CMK (cell line): ENCODE data around the gene CPZ.

Source experiments
- DNase-seq: peaks from one replicate; pipeline ENCODE4 v3.0.0-alpha.2; 2010; ENCODE audit warnings: low read depth

CPZ gene

DNA sequence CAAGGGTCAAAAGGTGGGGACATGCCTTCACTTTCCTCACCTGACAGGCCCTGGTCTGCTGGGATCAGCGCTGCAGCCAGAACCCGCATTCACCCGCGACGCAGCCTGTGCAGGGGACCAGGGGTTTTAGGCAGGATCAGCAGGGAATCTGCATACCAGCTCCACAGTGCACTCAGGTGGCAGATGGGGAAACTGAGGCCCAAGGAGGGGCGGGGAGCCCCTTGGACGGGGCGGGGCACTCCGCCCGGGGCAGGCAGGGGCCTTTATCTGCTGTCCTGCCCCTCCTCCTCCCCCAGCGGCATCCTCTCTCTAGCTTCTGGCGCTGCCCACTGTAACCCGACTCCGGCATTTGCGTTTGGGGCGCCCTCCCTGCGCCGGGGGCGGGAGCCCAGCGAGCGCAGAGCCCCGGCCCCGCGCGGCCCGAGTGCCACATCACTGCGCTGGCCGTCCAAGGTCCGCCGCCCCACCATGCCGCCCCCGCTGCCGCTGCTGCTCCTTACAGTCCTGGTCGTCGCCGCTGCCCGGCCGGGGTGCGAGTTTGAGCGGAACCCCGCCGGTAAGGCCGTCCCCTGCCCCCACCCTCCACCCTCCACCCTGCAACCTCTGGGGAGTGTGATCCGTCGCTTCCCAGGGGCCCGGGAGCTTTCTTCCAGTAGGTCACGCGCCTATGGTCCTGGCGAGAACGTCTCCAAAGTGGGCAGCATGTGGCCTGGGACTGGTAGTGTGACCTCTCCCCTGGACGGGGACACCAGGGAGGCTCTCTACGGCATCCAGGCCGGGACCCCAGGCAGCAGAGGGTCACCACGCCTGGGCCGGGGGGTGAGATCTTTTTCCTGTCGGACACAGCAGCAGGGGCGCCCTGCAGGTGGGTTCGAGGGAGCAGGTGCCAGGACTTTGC, at the start of gene CPZ:
CPZ (plus strand) TSS at position 400 of the 898 bp plus-strand sequence; CDS start at position 469, 69 bp downstream.
- no peak for DNase-seq

- no peak for DNase-seq
Observed at GRCh38 chr4:8542776-8543525, 49.6 kb upstream of the CPZ start.

- no peak for DNase-seq
Observed at GRCh38 chr4:8543623-8544022, 48.9 kb upstream of the CPZ start.

GRCh38 chr4:8544282-8544681, 48.3 kb upstream of the CPZ start:
- no peak for DNase-seq

DNA sequence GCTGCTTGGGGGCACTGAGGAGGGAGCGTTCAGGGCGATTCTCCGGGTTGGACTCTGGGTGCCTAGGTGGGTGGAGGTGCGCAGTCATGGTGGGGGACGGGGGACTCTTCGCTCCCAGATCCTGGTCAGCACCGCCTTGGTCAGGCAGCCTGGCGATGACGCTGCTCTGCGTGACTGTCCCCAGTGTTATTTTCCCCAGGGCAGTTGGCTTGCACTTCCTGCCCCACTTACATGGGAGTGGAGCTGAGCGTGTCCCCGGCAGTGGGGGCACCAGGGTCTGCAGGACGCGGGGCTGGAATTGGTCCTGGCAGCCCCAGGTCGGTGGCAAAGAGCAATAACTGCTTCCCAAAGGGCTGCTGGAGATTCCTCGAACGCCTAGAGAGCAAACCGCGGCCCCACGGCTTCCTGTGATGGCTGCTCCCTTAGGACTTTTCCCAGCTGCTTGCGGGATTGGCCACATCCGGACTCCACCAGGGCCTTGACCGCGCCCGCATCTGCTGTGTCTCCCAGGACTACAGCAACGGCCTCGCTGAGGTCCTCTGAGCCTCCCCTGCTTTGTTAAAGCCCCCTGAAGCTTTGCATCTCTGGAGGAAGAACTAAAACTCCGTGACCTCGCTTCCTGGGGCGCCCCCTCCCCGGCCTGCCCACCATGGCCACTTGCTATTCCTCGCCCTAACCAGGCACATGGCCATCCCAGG, 47.7 kb upstream of the CPZ start:
- DNase-seq, result no peak

GRCh38 chr4:8545439-8545765, 47.2 kb upstream of the CPZ start:
- DNase-seq, result no peak

GRCh38 chr4:8546766-8547107, 45.8 kb upstream of the CPZ start:
- no peak for DNase-seq

GRCh38 chr4:8547108-8547911, 45.3 kb upstream of the CPZ start:
- DNase-seq, result no peak

DNA sequence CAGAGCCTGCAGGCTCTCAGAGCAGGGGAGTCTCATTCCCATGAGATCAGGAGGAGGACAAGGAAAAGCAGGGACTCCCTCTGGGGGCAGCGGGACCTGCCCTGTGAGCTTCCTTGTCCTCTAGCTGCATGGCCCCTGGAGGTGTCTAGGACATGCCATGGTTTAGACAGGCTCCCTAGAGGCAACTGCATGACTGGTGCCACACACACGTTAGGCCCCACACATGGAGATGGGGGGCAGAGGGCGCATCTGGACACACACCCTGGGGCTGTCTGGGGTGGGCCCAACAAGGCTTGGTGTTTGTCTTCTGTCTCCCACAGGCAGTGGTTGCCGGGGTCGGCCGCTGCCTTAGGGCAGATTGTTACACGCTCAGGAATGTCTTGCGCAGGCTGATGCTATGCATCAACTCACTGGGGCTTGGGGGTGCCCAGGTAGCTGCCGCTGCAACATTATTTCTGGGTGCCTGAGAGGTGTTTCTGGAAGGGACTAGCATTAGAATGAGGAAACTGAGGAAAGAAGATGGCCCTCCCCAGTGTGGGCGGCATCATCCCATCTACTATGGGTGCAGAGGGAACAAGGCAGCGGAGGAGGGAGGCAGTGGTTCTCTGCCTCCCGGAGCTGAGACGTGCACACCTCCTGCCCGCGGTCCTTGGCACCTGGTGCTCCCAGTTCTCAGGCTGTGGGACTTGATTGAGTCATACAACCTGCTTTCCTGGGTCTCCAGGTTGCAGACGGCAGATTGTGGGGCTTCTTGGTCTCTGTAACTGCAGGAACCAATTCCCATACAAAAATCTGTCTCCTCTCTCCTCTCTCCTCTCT, 44.4 kb upstream of the CPZ start:
- no peak for DNase-seq

DNA sequence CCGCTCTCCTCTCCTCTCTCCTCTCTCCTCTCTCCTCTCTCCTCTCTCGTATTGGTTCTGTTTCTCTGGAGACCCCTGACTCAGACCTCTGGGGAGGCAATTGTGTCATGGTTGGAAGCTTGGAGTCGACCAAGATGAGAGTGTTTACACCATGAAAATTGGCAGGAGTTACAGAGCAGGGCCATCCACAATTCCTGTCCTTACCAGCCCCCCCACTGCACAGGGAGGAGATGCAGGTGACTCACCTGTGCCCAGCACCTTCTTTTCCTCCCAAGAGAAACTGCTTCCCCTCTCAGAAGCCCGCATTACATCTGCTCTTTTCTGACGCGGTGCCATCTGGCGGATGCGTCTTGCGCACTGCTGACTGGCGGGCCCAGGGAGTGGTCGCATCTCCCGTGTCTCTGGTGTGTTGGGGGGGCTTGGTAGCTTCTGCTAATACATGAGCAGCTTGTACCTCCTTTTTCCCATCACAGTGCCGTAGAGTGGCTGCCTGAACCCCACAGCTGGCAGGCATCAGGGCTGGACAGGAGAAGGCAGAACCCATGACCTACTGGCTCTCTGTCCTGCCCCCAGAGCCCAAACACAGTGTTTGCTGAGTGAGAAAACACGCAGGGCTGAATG, 43.7 kb upstream of the CPZ start:
- no peak for DNase-seq

GRCh38 chr4:8549352-8549931, 43.1 kb upstream of the CPZ start:
- DNase-seq, result no peak

GRCh38 chr4:8550691-8551090, 41.9 kb upstream of the CPZ start:
- DNase-seq, result no peak

- DNase-seq, result no peak
Observed at GRCh38 chr4:8552024-8552423, 40.5 kb upstream of the CPZ start.

DNA sequence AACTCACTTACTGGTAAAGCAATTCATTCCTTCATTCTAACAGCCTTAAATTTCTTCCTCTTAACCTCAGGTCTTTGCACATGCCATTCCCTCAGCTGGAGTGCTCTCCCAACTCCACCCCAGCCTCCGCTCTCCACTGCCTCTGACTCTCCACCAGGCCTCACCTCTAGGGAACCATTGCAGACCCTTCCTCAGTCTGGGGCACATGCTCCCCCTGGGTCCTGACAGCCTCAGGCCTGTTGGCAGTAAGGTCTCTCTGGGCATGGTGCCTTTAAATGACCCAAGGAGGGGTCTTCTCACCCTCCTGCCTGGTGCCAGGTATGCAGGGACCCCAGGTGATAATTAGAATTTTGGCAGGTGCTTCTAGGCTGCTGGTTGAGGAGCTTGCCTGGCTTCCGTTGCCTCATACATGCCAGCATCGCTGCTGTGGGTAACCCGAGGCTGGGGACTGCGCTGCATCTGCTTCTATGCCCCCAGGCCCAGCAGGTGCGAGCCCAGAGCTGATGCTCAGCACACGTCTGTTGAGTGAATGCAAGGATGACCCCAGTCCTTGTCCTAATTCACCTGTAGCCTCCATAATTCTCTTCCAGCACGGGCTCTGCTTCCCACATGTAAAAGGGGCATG, 39.9 kb upstream of the CPZ start:
- no peak for DNase-seq

GRCh38 chr4:8553216-8553615, 39.3 kb upstream of the CPZ start:
- DNase-seq, result no peak

- no peak for DNase-seq
Observed at GRCh38 chr4:8553991-8554405, 38.6 kb upstream of the CPZ start.

DNA sequence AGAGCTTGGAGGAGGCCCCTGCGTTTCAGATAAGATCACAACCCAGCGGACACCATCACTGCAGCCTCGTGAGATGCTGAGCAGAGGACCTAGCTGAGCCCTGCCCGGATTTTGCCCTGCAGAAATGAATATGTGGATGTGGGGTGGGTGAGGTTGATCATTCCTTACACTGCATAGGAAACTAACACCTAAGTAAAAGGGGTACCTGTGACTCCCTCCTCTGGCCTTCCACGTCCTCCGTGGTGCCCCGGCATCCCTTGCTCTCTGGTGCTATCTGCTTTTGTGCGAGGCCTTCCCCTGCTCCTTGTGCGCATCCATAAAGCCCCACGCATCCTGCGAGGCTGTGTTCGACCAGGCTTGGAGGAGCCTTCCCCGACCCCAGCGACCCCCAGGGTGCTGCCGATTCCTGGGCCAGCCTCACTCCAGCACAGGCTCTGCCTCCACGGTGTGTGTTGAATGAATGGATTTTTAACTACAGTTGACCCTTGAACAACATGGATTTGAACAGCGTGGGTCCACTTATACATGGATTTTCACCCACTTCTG, 37.9 kb upstream of the CPZ start:
- DNase-seq, result no peak

GRCh38 chr4:8555716-8556115, 36.8 kb upstream of the CPZ start:
- DNase-seq, result no peak

DNA sequence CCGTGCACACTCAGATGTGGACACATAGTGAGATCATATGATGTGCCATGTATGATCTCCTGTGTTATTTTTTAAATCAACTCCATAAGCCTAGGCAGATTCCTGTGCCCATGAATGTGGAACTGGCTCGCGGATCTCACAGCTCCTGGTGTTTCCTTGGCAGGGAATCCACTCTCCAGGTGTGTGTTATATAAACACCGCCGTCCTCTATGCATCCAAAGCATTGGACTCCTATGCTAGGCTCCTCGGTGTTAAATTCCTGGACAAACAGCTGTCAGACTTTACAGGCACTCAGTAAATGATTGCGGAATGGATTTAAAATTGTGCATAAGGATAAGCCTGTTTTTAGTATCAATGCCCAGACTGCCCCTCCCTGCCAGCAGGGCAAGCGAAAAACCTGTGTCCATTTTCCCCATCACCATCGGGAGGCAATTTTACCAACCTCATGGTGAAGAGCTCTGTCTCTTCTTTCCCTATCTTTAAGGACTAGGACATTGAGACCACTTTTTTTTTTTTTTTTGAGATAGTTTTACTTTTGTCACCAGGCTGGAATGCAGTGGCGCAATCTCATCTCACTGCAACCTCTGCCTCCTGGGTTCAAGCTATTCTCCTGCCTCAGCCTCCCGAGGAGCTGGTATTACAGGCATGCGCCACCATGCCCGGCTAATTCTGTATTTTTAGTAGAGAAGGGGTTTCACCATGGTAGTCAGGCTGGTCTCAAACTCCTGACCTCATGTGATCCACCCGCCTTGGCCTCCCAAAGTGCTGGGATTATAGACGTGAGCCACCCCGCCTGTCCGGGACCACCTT, 36.0 kb upstream of the CPZ start:
- DNase-seq, result no peak
